GM12878 (cell line): ENCODE data around the gene EHD2. TPM values are rescaled to one million over a fixed set of nuclear protein-coding genes. Genes with fewer than 3 reads are reported as not detected.
A peak's percentile ranks its signal among the peaks of the same experiment; 100 is the strongest.

ENCODE experiments used
- ASH2L ChIP-seq: fragments of 300-600, 200-600 bp; sonication (generic); IDR thresholded peaks from 2 replicates; pipeline ENCODE4 v1.6.1; 2017; ENCODE audit warnings: low read depth, mild to moderate bottlenecking, borderline replicate concordance
- BHLHE40 ChIP-seq, 2 experiments: fragments of 450-650 bp in 1 of 2; IDR thresholded peaks; 2 replicates each; pipeline ENCODE4 v1.6.1; 2011 to 2017; ENCODE audit warnings: low read depth in 2 of 2, borderline replicate concordance in 1 of 2, improper control_type of control experiment in 1 of 2, low read length in 1 of 2, mild to moderate bottlenecking in 1 of 2
- CUX1 ChIP-seq: IDR thresholded peaks from 2 replicates; pipeline ENCODE4 v1.6.1; 2012; ENCODE audit warnings: improper control_type of control experiment, low read depth, low read length; ENCODE audit not compliant: insufficient replicate concordance
- E2F8 ChIP-seq: fragments of 450-650 bp; IDR thresholded peaks from 2 replicates; pipeline ENCODE4 v1.6.1; 2018; ENCODE audit warnings: mild to moderate bottlenecking, low read depth, moderate library complexity; ENCODE audit not compliant: partially characterized antibody
- ELK1 ChIP-seq: IDR thresholded peaks from 2 replicates; pipeline ENCODE4 v1.6.1; 2012; ENCODE audit warnings: low read depth, low read length, improper control_type of control experiment
- MTA2 ChIP-seq: fragments of 450-650 bp; IDR thresholded peaks from 2 replicates; pipeline ENCODE4 v1.6.1; 2016; ENCODE audit warnings: low read depth, mild to moderate bottlenecking, moderate library complexity
- POLR2AphosphoS5 ChIP-seq: IDR thresholded peaks from 2 replicates; pipeline ENCODE4 v1.6.1; 2011; ENCODE audit warnings: mild to moderate bottlenecking, low read length, inconsistent platforms
- RBBP5 ChIP-seq: fragments of 200-600 bp; sonication (generic); conservative IDR thresholded peaks from 2 replicates; pipeline ENCODE4 v1.6.1; 2016
- SMC3 ChIP-seq: IDR thresholded peaks from 2 replicates; pipeline ENCODE4 v1.6.1; 2011; ENCODE audit warnings: low read length, improper control_type of control experiment, borderline replicate concordance
- SP1 ChIP-seq: IDR thresholded peaks from one replicate; pipeline ENCODE4 v1.6.1; 2011; ENCODE audit warnings: low read depth, low read length
- TARDBP ChIP-seq: IDR thresholded peaks from 2 replicates; pipeline ENCODE4 v1.6.1; 2016; ENCODE audit warnings: borderline replicate concordance
- TCF12 ChIP-seq: IDR thresholded peaks from 2 replicates; pipeline ENCODE4 v1.6.1; 2011; ENCODE audit warnings: low read depth, mild to moderate bottlenecking, low read length
- polyA plus RNA-seq, 11 experiments: library from polyadenylated mRNA; depleted of rRNA in 4 of 11; unstranded in 6 of 11; stranded (reverse) in 5 of 11; fragments of >200 nt; fragmentation: Nextera tagmentation in 4 of 11; fragmentation: Illumina TruSeq in 1 of 11; extraction: Ambion mirVana in 4 of 11; extraction: Trizol in 1 of 11; gene quantifications; 1 replicate in 1 of 11; 2 replicates in 10 of 11; pipeline versions ENCODE4 v1.2.1 to v1.2.3, GENCODE V29; 2011 to 2016; ENCODE audit warnings: inconsistent platforms in 2 of 11, missing spikeins in 2 of 11, low read depth in 1 of 11
- total RNA-seq, 4 experiments: library from RNA; depleted of rRNA in 3 of 4; stranded (reverse); fragments of >200 nt in 3 of 4; fragmentation: Illumina TruSeq in 1 of 4; extraction: Trizol in 1 of 4; gene quantifications; 2 replicates each; pipeline versions ENCODE4 v1.2.1 to v1.2.3, GENCODE V29; 2013 to 2021
- TF ChIP-seq, protein P1 (sequence below): IDR thresholded peaks from 2 replicates; pipeline ENCODE4 v1.6.1; 2012; ENCODE audit warnings: mild to moderate bottlenecking, low read depth, low read length
- TF ChIP-seq, protein P2 (sequence below): IDR thresholded peaks from 2 replicates; pipeline ENCODE4 v1.6.1; 2011; ENCODE audit warnings: low read depth, low read length, improper control_type of control experiment, borderline replicate concordance

Gene EHD2
- total and polyA plus RNA-seq, 10 of the 15 experiments (the other 5 are each of a cell fraction or from before 2014, with no cell fraction given), result 0.12 to 0.24 (median 0.23) TPM; not detected in 7

- peak; percentile 21; the same call in 1 of the 2 replicates for TF ChIP-seq MTA2
- no peak for TF ChIP-seq TCF12
- TF ChIP-seq ASH2L, result no peak
- TF ChIP-seq RBBP5, result no peak
- TF ChIP-seq SMC3, result no peak
- TF ChIP-seq SP1, result peak; percentile 22
- peak; percentile 99 for TF ChIP-seq POLR2AphosphoS5
- TF ChIP-seq, protein P1, sequence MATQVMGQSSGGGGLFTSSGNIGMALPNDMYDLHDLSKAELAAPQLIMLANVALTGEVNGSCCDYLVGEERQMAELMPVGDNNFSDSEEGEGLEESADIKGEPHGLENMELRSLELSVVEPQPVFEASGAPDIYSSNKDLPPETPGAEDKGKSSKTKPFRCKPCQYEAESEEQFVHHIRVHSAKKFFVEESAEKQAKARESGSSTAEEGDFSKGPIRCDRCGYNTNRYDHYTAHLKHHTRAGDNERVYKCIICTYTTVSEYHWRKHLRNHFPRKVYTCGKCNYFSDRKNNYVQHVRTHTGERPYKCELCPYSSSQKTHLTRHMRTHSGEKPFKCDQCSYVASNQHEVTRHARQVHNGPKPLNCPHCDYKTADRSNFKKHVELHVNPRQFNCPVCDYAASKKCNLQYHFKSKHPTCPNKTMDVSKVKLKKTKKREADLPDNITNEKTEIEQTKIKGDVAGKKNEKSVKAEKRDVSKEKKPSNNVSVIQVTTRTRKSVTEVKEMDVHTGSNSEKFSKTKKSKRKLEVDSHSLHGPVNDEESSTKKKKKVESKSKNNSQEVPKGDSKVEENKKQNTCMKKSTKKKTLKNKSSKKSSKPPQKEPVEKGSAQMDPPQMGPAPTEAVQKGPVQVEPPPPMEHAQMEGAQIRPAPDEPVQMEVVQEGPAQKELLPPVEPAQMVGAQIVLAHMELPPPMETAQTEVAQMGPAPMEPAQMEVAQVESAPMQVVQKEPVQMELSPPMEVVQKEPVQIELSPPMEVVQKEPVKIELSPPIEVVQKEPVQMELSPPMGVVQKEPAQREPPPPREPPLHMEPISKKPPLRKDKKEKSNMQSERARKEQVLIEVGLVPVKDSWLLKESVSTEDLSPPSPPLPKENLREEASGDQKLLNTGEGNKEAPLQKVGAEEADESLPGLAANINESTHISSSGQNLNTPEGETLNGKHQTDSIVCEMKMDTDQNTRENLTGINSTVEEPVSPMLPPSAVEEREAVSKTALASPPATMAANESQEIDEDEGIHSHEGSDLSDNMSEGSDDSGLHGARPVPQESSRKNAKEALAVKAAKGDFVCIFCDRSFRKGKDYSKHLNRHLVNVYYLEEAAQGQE, result 0 out of 2 replicates have a peak, but pooled peaks have one; percentile 35
- peak; percentile 81 to 96; a peak in 3 of 4 replicates for TF ChIP-seq BHLHE40 (IDR thresholded peaks at IDR 0.05; ENCODE audit: borderline replicate concordance in 1 of 2, low read depth in 2 of 2, low read length in 1 of 2)
- TF ChIP-seq, protein P2, sequence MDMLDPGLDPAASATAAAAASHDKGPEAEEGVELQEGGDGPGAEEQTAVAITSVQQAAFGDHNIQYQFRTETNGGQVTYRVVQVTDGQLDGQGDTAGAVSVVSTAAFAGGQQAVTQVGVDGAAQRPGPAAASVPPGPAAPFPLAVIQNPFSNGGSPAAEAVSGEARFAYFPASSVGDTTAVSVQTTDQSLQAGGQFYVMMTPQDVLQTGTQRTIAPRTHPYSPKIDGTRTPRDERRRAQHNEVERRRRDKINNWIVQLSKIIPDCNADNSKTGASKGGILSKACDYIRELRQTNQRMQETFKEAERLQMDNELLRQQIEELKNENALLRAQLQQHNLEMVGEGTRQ, result no peak
- no peak for TF ChIP-seq CUX1
- TF ChIP-seq ELK1, result 0 out of 2 replicates have a peak, but pooled peaks have one; percentile 47
- peak; percentile 39 for TF ChIP-seq E2F8
- TF ChIP-seq TARDBP, result peak; percentile 85
Measured at GRCh38 chr19:47745010-47745901, 32.0 kb downstream of the EHD2 start, which contains the start of gene NOP53 (continued).
